KOPT-K1 (cell line): ENCODE data around the gene SH3D19.
"Not testable (repeated sequence)": the region's sequence is repeated elsewhere in the genome, so short reads cannot be mapped to it uniquely, and the experiment has no call there.

Experiments
- H3K27ac ChIP-seq: fragments of 200-600 bp; sonication (generic); 2 replicates; pipeline ENCODE4 v1.5.1; 2016; ENCODE audit warnings: antibody characterized with exemption, mild to moderate bottlenecking, low read depth, low read length; ENCODE audit not compliant: poor library complexity, severe bottlenecking
- H3K36me3 ChIP-seq: fragments of 200-600 bp; sonication (generic); 2 replicates; pipeline ENCODE4 v1.5.1; 2017; ENCODE audit warnings: antibody characterized with exemption, mild to moderate bottlenecking, low read length, moderate library complexity; ENCODE audit not compliant: insufficient read depth
- H3K9me3 ChIP-seq: fragments of 200-600 bp; sonication (generic); 2 replicates; pipeline ENCODE4 v1.5.1; 2017; ENCODE audit warnings: antibody characterized with exemption, low read length, mild to moderate bottlenecking; ENCODE audit not compliant: insufficient read depth, poor library complexity, severe bottlenecking

Gene SH3D19

GRCh38 chr4:151313306-151314009, 11.9 kb downstream of the SH3D19 start:
- H3K27ac ChIP-seq: no peak overlapping the region
- H3K36me3 ChIP-seq: no peaks in the 10 kb centered on the region
- no peaks in the 10 kb centered on the region for H3K9me3 ChIP-seq

GRCh38 chr4:151310124-151310728, 15.2 kb downstream of the SH3D19 start:
- Histone ChIP-seq H3K36me3 (no peaks in the 10 kb centered on the region), H3K9me3 (no peaks in the 10 kb centered on the region), H3K27ac (no peak overlapping the region)

GRCh38 chr4:151304755-151305154, 20.6 kb downstream of the SH3D19 start:
- no peaks in the 10 kb centered on the region for H3K9me3 ChIP-seq
- no peaks in the 10 kb centered on the region for H3K36me3 ChIP-seq
- H3K27ac ChIP-seq: no peak overlapping the region

GRCh38 chr4:151304226-151304625, 21.2 kb downstream of the SH3D19 start:
- no peak overlapping the region for H3K27ac ChIP-seq

GRCh38 chr4:151302432-151302831, 23.0 kb downstream of the SH3D19 start:
- Histone ChIP-seq H3K27ac (no peak overlapping the region), H3K9me3 (no peaks in the 10 kb centered on the region), H3K36me3 (no peaks in the 10 kb centered on the region)

More at GRCh38 chr4:151304226-151304625, 21.2 kb downstream of the SH3D19 start:
- H3K36me3 ChIP-seq: no peaks in the 10 kb centered on the region
- no peaks in the 10 kb centered on the region for H3K9me3 ChIP-seq

- Histone ChIP-seq H3K27ac (no peak overlapping the region), H3K36me3 (no peaks in the 10 kb centered on the region), H3K9me3 (no peaks in the 10 kb centered on the region)
Measured at GRCh38 chr4:151297170-151297569, 28.2 kb downstream of the SH3D19 start.

GRCh38 chr4:151296227-151296626, 29.2 kb downstream of the SH3D19 start:
- Histone ChIP-seq H3K27ac (no peak overlapping the region), H3K36me3 (no peaks in the 10 kb centered on the region), H3K9me3 (no peaks in the 10 kb centered on the region)

- Histone ChIP-seq H3K27ac (no peak overlapping the region), H3K9me3 (no peaks in the 10 kb centered on the region), H3K36me3 (no peaks in the 10 kb centered on the region)
Measured at GRCh38 chr4:151294833-151295496, 30.4 kb downstream of the SH3D19 start.

GRCh38 chr4:151292038-151292437, 33.4 kb downstream of the SH3D19 start:
- H3K9me3 ChIP-seq: no peaks in the 10 kb centered on the region
- H3K27ac ChIP-seq: no peak overlapping the region
- no peaks in the 10 kb centered on the region for H3K36me3 ChIP-seq

- H3K9me3 ChIP-seq: no peaks in the 10 kb centered on the region
- H3K36me3 ChIP-seq: no peaks in the 10 kb centered on the region
- H3K27ac ChIP-seq: no peak overlapping the region
Measured at GRCh38 chr4:151291485-151291884, 33.9 kb downstream of the SH3D19 start.

GRCh38 chr4:151287409-151287808, 38.0 kb downstream of the SH3D19 start:
- Histone ChIP-seq H3K9me3 (peaks cover 12% of the 10 kb centered on the region), H3K27ac (no peak overlapping the region), H3K36me3 (no peaks in the 10 kb centered on the region)

GRCh38 chr4:151284534-151285245, 40.7 kb downstream of the SH3D19 start:
- H3K9me3 ChIP-seq: peaks cover 12% of the 10 kb centered on the region
- H3K36me3 ChIP-seq: no peaks in the 10 kb centered on the region
- no peak overlapping the region for H3K27ac ChIP-seq

GRCh38 chr4:151276787-151277562, 48.4 kb downstream of the SH3D19 start, which contains the start of gene PRSS48:
Gene PRSS48, plus strand, starts transcription at chr4:151277161. Its CDS starts 12 bp downstream, at chr4:151277173.
- no peak within 1 kb of the TSS for H3K27ac ChIP-seq
- no peaks in the 10 kb centered on the region for H3K36me3 ChIP-seq
- no peaks in the 10 kb centered on the region for H3K9me3 ChIP-seq

GRCh38 chr4:151268905-151269304, 56.5 kb downstream of the SH3D19 start:
- not testable (repeated sequence) for H3K27ac ChIP-seq, H3K9me3 ChIP-seq, H3K36me3 ChIP-seq
